GM08714 (cell line): ENCODE results near the gene PDE10A.

Experiments
- H3K4me3 ChIP-seq: fragments of 200-500 bp; sonication (Bioruptor generic); 2 replicates; pipeline ENCODE4 v1.5.1; 2014; ENCODE audit warnings: mild to moderate bottlenecking, low read length, inconsistent platforms
- ZNF274 ChIP-seq: IDR thresholded peaks from 2 replicates; pipeline ENCODE4 v1.6.1; 2012; ENCODE audit warnings: mild to moderate bottlenecking, low read depth, low read length

The PDE10A gene

GRCh38 chr6:165662749-165663376 lies at the start of gene PDE10A:
Gene PDE10A, minus strand, starts transcription at chr6:165663241. Its CDS starts 430 bp downstream, at chr6:165662811.
- no peak for TF ChIP-seq ZNF274
- peak within 1 kb of the TSS; percentile 49 for H3K4me3 ChIP-seq

- no peak for TF ChIP-seq ZNF274
- no peak overlapping the region for H3K4me3 ChIP-seq
Measured at GRCh38 chr6:165708985-165709576, 46.0 kb upstream of the PDE10A start.

DNA sequence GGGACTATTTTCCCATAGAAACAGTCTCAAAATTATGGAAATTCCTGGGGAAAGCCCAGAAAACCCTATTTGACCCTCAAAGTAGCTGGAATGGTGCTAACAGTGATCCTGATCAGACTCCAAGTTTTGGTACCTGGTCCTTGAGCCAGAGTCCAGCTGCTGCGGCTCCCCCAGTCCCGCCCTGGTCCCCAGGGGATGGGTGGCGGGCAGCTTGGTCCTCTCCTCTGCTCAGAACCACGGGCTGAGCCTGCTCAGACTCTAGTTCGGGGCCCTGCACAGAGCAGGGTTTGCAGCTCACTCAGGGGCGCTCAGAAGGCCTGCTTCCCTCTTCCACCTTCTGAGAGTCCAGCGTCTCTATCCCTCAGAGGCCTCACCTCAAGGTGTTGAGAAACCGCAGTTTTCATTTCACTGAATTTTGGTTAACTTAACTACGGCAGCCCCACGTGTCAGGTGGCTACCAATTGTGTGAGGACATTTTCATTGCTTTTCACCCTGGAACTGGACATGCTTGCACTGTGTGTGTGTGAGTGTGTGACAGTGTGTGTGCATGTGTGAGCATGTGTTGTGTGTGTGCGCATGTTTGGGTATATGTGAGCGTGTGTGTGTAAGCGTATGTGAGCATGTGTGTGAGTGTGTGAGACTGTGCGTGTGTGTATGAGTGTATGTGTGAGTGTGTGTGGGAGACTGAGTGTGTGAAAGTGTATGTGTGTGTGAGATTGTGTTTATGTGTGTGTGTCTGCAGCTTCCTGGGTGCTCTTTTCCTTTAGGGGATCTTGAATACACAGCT lies 44.2 kb upstream of the PDE10A start:
- TF ChIP-seq ZNF274: no peak
- no peak overlapping the region for H3K4me3 ChIP-seq

DNA sequence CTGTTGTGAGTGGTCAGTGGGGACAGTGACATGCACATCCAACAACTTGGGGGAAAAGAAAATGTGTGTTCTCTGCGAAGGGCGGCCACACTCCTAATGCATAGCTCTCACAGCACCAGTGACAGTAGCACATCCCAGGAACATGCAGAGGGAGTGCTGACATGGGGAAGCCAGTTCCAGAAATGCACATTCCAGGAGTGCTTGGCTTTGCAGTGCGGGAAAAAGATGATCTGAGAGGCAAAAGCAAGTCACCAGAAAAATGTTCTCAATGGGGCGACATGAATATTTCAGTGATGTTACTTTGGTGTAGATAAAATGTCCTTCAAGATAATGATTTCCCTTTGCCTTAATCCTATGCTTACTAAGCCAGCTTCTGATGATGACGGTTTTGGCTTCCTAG lies 42.9 kb upstream of the PDE10A start:
- H3K4me3 ChIP-seq: no peak overlapping the region
- no peak for TF ChIP-seq ZNF274

DNA sequence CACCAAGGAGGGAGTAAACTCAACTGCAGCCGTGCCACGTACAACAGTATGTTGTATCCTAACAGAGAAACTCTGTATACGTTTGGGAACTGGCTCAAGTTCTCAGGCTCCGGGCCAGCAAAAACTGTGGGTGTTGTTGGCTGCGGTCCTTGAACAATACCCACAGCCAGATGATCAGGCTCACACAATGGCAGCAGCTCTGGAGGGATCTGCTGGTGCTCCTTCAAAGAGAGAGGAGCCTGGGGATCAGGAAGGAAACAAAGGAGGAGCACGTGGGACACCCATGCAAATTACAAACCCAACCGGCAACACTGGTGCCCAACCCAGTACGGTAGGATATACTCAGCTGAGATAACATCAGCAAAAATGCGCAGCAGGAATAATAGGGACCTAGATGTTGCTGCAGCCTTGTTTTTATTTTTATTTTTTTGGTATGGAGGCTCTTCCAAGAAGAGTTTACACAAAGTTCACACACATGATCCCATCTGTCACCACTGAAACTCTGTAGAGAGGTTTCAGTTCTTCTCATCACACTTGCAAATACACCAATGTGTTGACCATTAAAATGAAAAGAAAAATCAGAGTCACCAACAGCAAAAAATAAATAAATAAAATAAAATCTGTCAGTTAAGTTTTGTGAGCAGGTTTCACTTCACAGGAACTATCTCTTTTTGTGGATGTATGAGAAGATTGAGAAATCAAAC lies 41.2 kb upstream of the PDE10A start:
- no peak overlapping the region for H3K4me3 ChIP-seq
- TF ChIP-seq ZNF274: no peak

DNA sequence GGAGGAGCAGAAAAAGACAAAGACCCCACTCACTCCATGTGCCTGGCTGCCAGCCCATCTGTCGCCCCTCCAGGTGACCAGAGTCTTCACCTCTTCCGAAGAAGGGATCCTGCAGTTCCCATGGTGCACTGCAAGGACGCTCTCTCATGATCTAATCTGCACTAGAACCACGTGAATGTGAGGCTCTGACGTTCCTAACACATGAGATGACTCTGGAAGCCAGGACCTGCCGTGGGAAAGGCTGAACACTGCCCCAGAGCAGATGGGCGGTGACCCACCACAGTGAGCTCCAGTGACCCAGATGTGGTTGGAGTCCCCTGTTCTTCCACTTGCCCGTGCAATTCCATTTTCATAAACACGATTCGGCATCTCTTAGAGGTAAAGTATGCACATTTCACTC lies 39.6 kb upstream of the PDE10A start:
- no peak overlapping the region for H3K4me3 ChIP-seq
- no peak for TF ChIP-seq ZNF274

DNA sequence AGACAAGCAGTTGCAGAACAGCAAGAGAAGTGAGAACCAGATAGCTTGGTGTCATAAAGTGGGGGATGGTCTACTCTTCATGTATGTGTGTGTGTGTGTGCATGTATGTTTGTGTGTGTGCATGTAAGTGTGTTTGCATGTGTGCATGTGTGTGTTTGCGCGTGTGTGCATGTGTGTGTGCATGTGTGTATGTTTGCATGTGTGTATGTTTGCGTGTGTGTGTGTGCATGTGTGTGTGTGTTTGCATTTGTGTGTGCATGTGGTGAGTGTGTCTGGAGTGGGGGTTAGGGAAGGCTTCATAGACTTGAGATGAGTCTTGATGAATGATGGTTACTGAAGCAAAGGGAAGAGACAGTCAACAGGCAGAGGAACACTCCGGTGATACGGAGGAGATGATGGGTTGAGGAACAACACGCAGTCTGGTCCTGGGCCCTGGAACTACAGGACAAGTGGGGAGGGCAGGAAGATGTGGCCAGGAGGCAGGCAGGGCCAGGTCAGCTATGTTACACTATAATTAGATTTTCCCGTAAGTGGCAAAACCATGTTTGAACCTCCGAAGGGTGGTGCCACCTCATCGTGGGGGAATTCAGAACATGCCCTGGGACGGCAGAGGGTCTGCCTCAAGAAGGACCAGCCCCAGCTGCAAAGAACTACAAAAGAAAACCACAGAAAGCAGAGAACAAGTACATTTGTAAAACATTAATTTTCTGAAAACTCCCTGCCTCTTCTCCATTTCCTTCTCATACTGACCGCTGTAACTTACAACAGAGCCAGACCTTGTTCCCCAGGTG lies 38.7 kb upstream of the PDE10A start:
- H3K4me3 ChIP-seq: no peak overlapping the region
- TF ChIP-seq ZNF274: no peak

- no peak for TF ChIP-seq ZNF274
- H3K4me3 ChIP-seq: no peak overlapping the region
Measured at GRCh38 chr6:165701005-165701404, 38.0 kb upstream of the PDE10A start.

DNA sequence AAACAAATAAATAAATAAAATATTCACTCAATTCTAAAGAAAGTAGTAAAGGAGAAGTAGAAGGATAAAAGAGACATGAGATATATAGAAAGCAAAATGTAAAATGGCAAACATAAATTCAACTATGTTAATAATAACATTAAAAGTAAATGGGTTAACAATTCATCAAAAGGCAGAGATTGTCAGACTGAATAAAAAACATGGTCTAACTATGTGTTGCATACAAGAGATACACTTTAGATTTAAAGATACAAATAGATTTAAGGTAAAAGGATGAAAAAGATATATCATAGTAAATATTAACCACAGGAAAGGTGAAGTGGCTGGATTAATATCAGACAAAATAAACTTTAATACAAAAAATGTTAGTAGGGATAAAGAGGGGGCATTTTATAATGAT lies 35.8 kb upstream of the PDE10A start:
- no peak overlapping the region for H3K4me3 ChIP-seq
- TF ChIP-seq ZNF274: no peak

DNA sequence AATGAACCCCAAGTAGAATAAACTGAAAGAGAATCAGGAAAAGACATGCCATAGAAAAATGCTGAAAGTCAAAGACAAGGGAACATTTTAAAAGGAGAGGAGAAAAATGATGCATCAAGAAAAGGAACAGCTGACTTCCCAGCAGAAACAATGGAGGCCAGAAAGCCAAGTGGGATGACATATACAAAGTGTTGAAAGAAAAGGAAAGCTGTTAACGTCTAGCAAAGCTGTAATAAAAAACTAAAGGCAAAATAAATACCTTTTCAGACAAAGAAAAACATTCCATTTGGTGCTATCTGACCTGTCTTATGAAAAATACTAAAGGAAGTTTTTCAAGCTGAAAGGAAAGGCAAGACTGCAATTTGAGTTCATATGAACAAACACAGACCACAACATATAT lies 34.1 kb upstream of the PDE10A start:
- no peak for TF ChIP-seq ZNF274
- H3K4me3 ChIP-seq: no peak overlapping the region

DNA sequence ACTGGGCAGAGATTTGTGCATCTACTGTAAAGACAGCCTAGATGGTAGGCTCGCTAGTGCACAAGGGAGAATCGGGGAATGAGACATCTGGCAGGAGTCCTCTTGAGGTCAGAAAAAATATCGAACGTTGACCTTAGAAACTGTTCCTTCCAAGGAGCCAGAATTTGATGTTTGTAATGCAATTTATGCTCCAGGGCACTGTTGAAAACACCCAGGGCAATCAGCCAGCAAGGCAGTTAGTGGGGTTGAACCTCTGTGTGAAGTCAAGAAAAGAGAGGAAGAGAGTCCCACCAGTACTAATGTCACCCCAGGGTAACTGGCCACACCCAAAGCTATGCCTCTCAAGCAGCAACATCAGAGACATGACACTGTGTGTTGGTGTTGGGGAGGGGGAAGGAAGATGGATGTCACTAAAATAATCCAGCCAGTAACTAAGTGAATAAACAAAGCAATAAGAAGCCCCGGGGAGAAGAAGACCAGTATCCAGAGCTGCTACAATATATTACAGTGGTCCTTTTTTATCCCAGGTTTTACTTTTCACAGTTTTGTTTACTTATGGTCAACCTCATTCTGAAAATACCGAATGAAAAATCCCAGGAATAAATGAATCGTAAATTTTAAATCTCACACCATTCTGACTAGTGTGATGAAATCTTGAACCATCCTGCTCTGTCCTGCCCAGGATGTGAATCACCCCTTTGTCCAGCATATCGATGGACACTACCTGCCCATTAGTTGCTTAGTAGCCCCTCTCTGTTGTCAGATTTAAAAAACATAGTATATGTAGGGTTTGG lies 32.9 kb upstream of the PDE10A start:
- H3K4me3 ChIP-seq: no peak overlapping the region
- no peak for TF ChIP-seq ZNF274

- no peak for TF ChIP-seq ZNF274
- no peak overlapping the region for H3K4me3 ChIP-seq
Measured at GRCh38 chr6:165694296-165694695, 31.3 kb upstream of the PDE10A start.

- no peak for TF ChIP-seq ZNF274
- no peak overlapping the region for H3K4me3 ChIP-seq
Measured at GRCh38 chr6:165692106-165692653, 29.1 kb upstream of the PDE10A start.
